ENCODE results near the gene AVPR1B. TPM values are rescaled to one million over a fixed set of nuclear protein-coding genes. Genes with fewer than 3 reads are reported as not detected.

The AVPR1B gene
- total RNA-seq, 1 donor from 2014 or later = 0.52 TPM

GRCh38 chr1:206087091-206087490 is 30.1 kb downstream of the AVPR1B start:
- no peak overlapping the region for H3K27ac ChIP-seq (ENCODE audit: low read depth, low read length)

GRCh38 chr1:206083750-206084149 is 33.4 kb downstream of the AVPR1B start:
- Histone ChIP-seq H3K4me1 (ENCODE audit: control insufficient read depth in 3 of 3, insufficient read depth in 3 of 3, low read length in 3 of 3) (no peaks in the 10 kb centered on the region), H3K27me3 (ENCODE audit: control insufficient read depth in 3 of 3, insufficient read depth in 3 of 3, low read length in 3 of 3) (peaks cover 0 to 3% (median 0%) of the 10 kb centered on the region in 3 donors), H3K9me3 (ENCODE audit: control insufficient read depth in 3 of 3, low read length in 3 of 3) (no peaks in the 10 kb centered on the region), H3K4me3 (ENCODE audit: low read length in 3 of 3) (no peak overlapping the region), H3K9ac (ENCODE audit: low read depth in 1 of 3, low read length in 3 of 3) (no peak overlapping the region), H3K36me3 (ENCODE audit: control insufficient read depth in 3 of 3, insufficient read depth in 3 of 3, low read length in 3 of 3) (no peaks in the 10 kb centered on the region), H3K27ac (ENCODE audit: low read depth, low read length) (no peak overlapping the region)

More at GRCh38 chr1:206087091-206087490, 30.1 kb downstream of the AVPR1B start:
- Histone ChIP-seq H3K4me3 (ENCODE audit: low read length in 3 of 3) (no peak overlapping the region), H3K27me3 (ENCODE audit: control insufficient read depth in 3 of 3, insufficient read depth in 3 of 3, low read length in 3 of 3) (no peaks in the 10 kb centered on the region), H3K9ac (ENCODE audit: low read depth in 1 of 3, low read length in 3 of 3) (no peak overlapping the region), H3K9me3 (ENCODE audit: control insufficient read depth in 3 of 3, low read length in 3 of 3) (no peaks in the 10 kb centered on the region), H3K4me1 (ENCODE audit: control insufficient read depth in 3 of 3, insufficient read depth in 3 of 3, low read length in 3 of 3) (no peaks in the 10 kb centered on the region), H3K36me3 (ENCODE audit: control insufficient read depth in 3 of 3, insufficient read depth in 3 of 3, low read length in 3 of 3) (no peaks in the 10 kb centered on the region)

GRCh38 chr1:206082831-206083695 is 34.1 kb downstream of the AVPR1B start:
- Histone ChIP-seq H3K27me3 (ENCODE audit: control insufficient read depth in 3 of 3, insufficient read depth in 3 of 3, low read length in 3 of 3) (peaks cover 0 to 3% (median 0%) of the 10 kb centered on the region in 3 donors), H3K4me3 (ENCODE audit: low read length in 3 of 3) (no peak overlapping the region), H3K4me1 (ENCODE audit: control insufficient read depth in 3 of 3, insufficient read depth in 3 of 3, low read length in 3 of 3) (no peaks in the 10 kb centered on the region), H3K27ac (ENCODE audit: low read depth, low read length) (no peak overlapping the region), H3K9ac (ENCODE audit: low read depth in 1 of 3, low read length in 3 of 3) (no peak overlapping the region), H3K36me3 (ENCODE audit: control insufficient read depth in 3 of 3, insufficient read depth in 3 of 3, low read length in 3 of 3) (no peaks in the 10 kb centered on the region), H3K9me3 (ENCODE audit: control insufficient read depth in 3 of 3, low read length in 3 of 3) (no peaks in the 10 kb centered on the region)

- H3K27ac ChIP-seq (ENCODE audit: low read depth, low read length) = no peak overlapping the region
- H3K9me3 ChIP-seq (ENCODE audit: control insufficient read depth in 3 of 3, low read length in 3 of 3) = no peaks in the 10 kb centered on the region
- no peak overlapping the region for H3K9ac ChIP-seq (ENCODE audit: low read depth in 1 of 3, low read length in 3 of 3)
- H3K36me3 ChIP-seq (ENCODE audit: control insufficient read depth in 3 of 3, insufficient read depth in 3 of 3, low read length in 3 of 3) = no peaks in the 10 kb centered on the region
- no peaks in the 10 kb centered on the region for H3K4me1 ChIP-seq (ENCODE audit: control insufficient read depth in 3 of 3, insufficient read depth in 3 of 3, low read length in 3 of 3)
- no peak overlapping the region for H3K4me3 ChIP-seq (ENCODE audit: low read length in 3 of 3)
- H3K27me3 ChIP-seq (ENCODE audit: control insufficient read depth in 3 of 3, insufficient read depth in 3 of 3, low read length in 3 of 3) = peaks cover 0 to 3% (median 0%) of the 10 kb centered on the region in 3 donors
Measured at GRCh38 chr1:206081856-206082255, 35.3 kb downstream of the AVPR1B start.

GRCh38 chr1:206080026-206080820 is 37.0 kb downstream of the AVPR1B start:
- H3K9ac ChIP-seq (ENCODE audit: low read depth in 1 of 3, low read length in 3 of 3) = no peak overlapping the region
- H3K4me3 ChIP-seq (ENCODE audit: low read length in 3 of 3) = no peak overlapping the region
- no peak overlapping the region for H3K27ac ChIP-seq (ENCODE audit: low read depth, low read length)
- H3K27me3 ChIP-seq (ENCODE audit: control insufficient read depth in 3 of 3, insufficient read depth in 3 of 3, low read length in 3 of 3) = peaks cover 0 to 3% (median 0%) of the 10 kb centered on the region in 3 donors
- H3K4me1 ChIP-seq (ENCODE audit: control insufficient read depth in 3 of 3, insufficient read depth in 3 of 3, low read length in 3 of 3) = no peaks in the 10 kb centered on the region
- no peaks in the 10 kb centered on the region for H3K36me3 ChIP-seq (ENCODE audit: control insufficient read depth in 3 of 3, insufficient read depth in 3 of 3, low read length in 3 of 3)
- no peaks in the 10 kb centered on the region for H3K9me3 ChIP-seq (ENCODE audit: control insufficient read depth in 3 of 3, low read length in 3 of 3)

GRCh38 chr1:206079135-206079534 is 38.1 kb downstream of the AVPR1B start:
- Histone ChIP-seq H3K4me3 (ENCODE audit: low read length in 3 of 3) (no peak overlapping the region), H3K9me3 (ENCODE audit: control insufficient read depth in 3 of 3, low read length in 3 of 3) (no peaks in the 10 kb centered on the region), H3K27me3 (ENCODE audit: control insufficient read depth in 3 of 3, insufficient read depth in 3 of 3, low read length in 3 of 3) (peaks cover 0 to 3% (median 0%) of the 10 kb centered on the region in 3 donors), H3K27ac (ENCODE audit: low read depth, low read length) (no peak overlapping the region), H3K36me3 (ENCODE audit: control insufficient read depth in 3 of 3, insufficient read depth in 3 of 3, low read length in 3 of 3) (no peaks in the 10 kb centered on the region), H3K4me1 (ENCODE audit: control insufficient read depth in 3 of 3, insufficient read depth in 3 of 3, low read length in 3 of 3) (no peaks in the 10 kb centered on the region), H3K9ac (ENCODE audit: low read depth in 1 of 3, low read length in 3 of 3) (no peak overlapping the region)

- Histone ChIP-seq H3K27me3 (ENCODE audit: control insufficient read depth in 3 of 3, insufficient read depth in 3 of 3, low read length in 3 of 3) (peaks cover 0 to 3% (median 0%) of the 10 kb centered on the region in 3 donors), H3K4me3 (ENCODE audit: low read length in 3 of 3) (no peak overlapping the region), H3K9ac (ENCODE audit: low read depth in 1 of 3, low read length in 3 of 3) (no peak overlapping the region), H3K36me3 (ENCODE audit: control insufficient read depth in 3 of 3, insufficient read depth in 3 of 3, low read length in 3 of 3) (no peaks in the 10 kb centered on the region), H3K27ac (ENCODE audit: low read depth, low read length) (no peak overlapping the region), H3K4me1 (ENCODE audit: control insufficient read depth in 3 of 3, insufficient read depth in 3 of 3, low read length in 3 of 3) (no peaks in the 10 kb centered on the region), H3K9me3 (ENCODE audit: control insufficient read depth in 3 of 3, low read length in 3 of 3) (no peaks in the 10 kb centered on the region)
Measured at GRCh38 chr1:206075786-206076755, 41.1 kb downstream of the AVPR1B start.

GRCh38 chr1:206074839-206075238 is 42.3 kb downstream of the AVPR1B start:
- H3K4me1 ChIP-seq (ENCODE audit: control insufficient read depth in 3 of 3, insufficient read depth in 3 of 3, low read length in 3 of 3) = no peaks in the 10 kb centered on the region
- peaks cover 0 to 6% (median 0%) of the 10 kb centered on the region in 3 donors for H3K27me3 ChIP-seq (ENCODE audit: control insufficient read depth in 3 of 3, insufficient read depth in 3 of 3, low read length in 3 of 3)

GRCh38 chr1:206070627-206071304 is 46.4 kb downstream of the AVPR1B start:
- H3K4me3 ChIP-seq (ENCODE audit: low read length in 3 of 3) = no peak overlapping the region
- no peak overlapping the region for H3K9ac ChIP-seq (ENCODE audit: low read depth in 1 of 3, low read length in 3 of 3)
- H3K4me1 ChIP-seq (ENCODE audit: control insufficient read depth in 3 of 3, insufficient read depth in 3 of 3, low read length in 3 of 3) = peaks cover 5 to 6% (median 5%) of the 10 kb centered on the region in 3 donors
- H3K27ac ChIP-seq (ENCODE audit: low read depth, low read length) = no peak overlapping the region
- no peaks in the 10 kb centered on the region for H3K9me3 ChIP-seq (ENCODE audit: control insufficient read depth in 3 of 3, low read length in 3 of 3)
- H3K27me3 ChIP-seq (ENCODE audit: control insufficient read depth in 3 of 3, insufficient read depth in 3 of 3, low read length in 3 of 3) = peaks cover 0 to 3% (median 0%) of the 10 kb centered on the region in 3 donors
- H3K36me3 ChIP-seq (ENCODE audit: control insufficient read depth in 3 of 3, insufficient read depth in 3 of 3, low read length in 3 of 3) = no peaks in the 10 kb centered on the region

More at GRCh38 chr1:206074839-206075238, 42.3 kb downstream of the AVPR1B start:
- Histone ChIP-seq H3K27ac (ENCODE audit: low read depth, low read length) (no peak overlapping the region), H3K9me3 (ENCODE audit: control insufficient read depth in 3 of 3, low read length in 3 of 3) (no peaks in the 10 kb centered on the region), H3K9ac (ENCODE audit: low read depth in 1 of 3, low read length in 3 of 3) (no peak overlapping the region), H3K36me3 (ENCODE audit: control insufficient read depth in 3 of 3, insufficient read depth in 3 of 3, low read length in 3 of 3) (no peaks in the 10 kb centered on the region), H3K4me3 (ENCODE audit: low read length in 3 of 3) (no peak overlapping the region)

All from skeletal muscle tissue (tissue), 4 donors.